HG02852 (cell line): ENCODE data around the gene MEX3D.

ENCODE experiments used
- ATAC-seq: cut with Tn5 transposase; IDR thresholded peaks from one replicate; pipeline ENCODE4 v1.9.1; 2021; ENCODE audit warnings: mild to moderate bottlenecking, moderate library complexity; ENCODE audit not compliant: unreplicated experiment

The MEX3D gene

GRCh38 chr19:1598777-1599459 lies 30.8 kb upstream of the MEX3D start:
- ATAC-seq, result no peak

DNA sequence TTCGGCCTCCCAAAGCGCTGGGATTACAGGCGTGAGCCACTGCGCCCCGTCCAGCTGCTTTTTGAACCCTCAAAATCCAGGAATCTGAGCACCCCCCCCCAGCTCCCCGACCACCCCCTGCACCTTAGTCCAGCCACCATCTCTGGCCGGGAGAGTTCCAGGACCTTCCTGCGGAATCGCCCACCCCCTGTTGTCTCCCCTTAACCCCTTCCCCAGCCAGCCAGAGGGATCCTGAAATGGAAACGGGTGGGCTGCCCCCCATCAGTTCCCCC lies 25.3 kb upstream of the MEX3D start:
- ATAC-seq, result no peak

DNA sequence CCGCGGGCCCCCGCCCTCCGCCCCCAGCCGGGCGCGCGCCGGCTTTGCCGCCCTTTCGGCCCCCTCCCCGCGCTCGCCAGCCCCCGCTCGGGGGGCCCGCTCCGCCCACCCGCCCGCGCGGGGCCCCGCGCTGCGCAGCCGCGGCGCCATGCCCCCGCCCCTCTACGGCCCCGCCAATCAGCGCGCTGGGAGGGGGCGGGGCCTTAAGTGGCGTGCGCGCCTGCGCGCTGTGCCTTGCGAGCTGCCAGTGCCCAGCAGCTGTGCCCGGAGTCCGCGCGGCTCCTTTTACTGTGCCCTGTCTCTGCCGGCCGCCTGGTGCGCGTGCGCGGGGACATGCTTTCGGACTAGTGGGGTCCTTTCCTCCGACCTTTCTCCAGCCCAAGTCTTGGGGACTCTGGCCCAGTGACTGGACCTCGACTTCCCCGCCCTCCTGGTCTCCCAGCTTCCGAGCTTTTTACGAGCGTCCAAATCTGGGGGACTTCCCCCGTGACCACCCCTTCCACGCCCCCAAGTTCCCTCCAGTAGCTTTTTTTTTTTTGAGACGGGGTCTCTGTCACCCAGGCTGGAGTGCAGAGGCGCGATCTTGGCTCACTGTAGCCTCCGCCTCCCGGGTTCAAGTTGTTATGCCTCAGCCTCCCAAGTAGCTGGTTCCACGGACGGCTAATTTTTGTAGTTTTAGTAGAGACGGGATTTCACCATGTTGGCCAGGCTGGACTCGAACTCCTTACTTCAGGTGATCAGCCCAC lies 24.8 kb upstream of the MEX3D start, which contains the start of gene MBD3:
Gene MBD3, minus strand, starts transcription at position 111 of the 746 bp plus-strand sequence. CDS start 234 bp downstream, outside the sequence.
- peak; percentile 52 for ATAC-seq

- ATAC-seq, result peak; percentile 72
Observed at GRCh38 chr19:1592024-1592754, 24.1 kb upstream of the MEX3D start.

- no peak for ATAC-seq
Observed at GRCh38 chr19:1591421-1592023, 23.4 kb upstream of the MEX3D start.

- no peak for ATAC-seq
Observed at GRCh38 chr19:1590641-1591397, 22.7 kb upstream of the MEX3D start.

- no peak for ATAC-seq
Observed at GRCh38 chr19:1587872-1588271, 19.7 kb upstream of the MEX3D start.

- ATAC-seq, result no peak
Observed at GRCh38 chr19:1585243-1585580, 17.1 kb upstream of the MEX3D start.

- ATAC-seq, result no peak
Observed at GRCh38 chr19:1584500-1585242, 16.5 kb upstream of the MEX3D start.

- ATAC-seq, result no peak
Observed at GRCh38 chr19:1582201-1582600, 14.1 kb upstream of the MEX3D start.

DNA sequence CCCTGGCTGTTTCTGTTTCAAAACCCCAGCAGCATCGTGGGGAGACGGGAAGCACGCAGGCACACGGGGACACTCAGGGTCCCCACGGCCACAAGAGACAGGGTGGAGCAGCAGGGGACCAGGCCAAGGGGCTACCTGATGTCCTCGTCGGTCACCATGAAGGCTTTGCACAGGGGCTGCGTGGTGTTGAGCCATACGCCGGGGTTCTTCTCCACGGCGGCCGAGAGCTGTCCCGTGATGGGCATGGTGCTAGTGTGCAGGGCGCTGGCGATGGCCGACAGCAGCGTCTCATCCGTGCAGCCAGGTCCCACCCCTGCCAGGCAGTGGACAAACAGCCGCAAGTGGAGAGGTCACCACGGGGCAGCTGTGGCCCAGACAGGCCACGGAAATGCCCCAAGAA lies 12.8 kb upstream of the MEX3D start:
- ATAC-seq, result no peak

- no peak for ATAC-seq
Observed at GRCh38 chr19:1580382-1580781, 12.3 kb upstream of the MEX3D start.

DNA sequence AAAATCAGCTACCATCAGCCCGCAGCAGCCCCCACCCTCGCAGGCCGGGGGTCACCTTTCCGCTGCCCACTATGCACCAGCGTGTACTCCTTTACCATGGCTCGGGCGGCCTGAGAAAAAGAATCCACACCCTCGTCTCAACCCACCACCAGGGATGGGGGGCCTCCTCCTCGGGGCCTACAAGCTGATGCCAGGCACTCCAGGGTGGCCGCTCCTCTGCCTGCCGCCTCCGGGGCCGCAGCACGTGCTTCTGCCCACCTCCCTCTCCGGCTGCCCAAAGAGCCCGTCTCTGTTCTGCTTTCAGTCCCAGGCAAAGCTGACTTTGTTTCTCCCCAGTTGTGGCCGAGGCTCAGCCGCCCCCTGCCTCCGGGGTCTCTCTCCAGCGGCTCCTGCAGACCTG lies 11.1 kb upstream of the MEX3D start:
- no peak for ATAC-seq

GRCh38 chr19:1577929-1578618 lies 9.9 kb upstream of the MEX3D start:
- no peak for ATAC-seq

GRCh38 chr19:1577090-1577928 lies 9.2 kb upstream of the MEX3D start:
- ATAC-seq, result no peak

- ATAC-seq, result no peak
Observed at GRCh38 chr19:1576242-1577089, 8.3 kb upstream of the MEX3D start.

GRCh38 chr19:1575323-1576241 lies 7.5 kb upstream of the MEX3D start:
- no peak for ATAC-seq
